Mesodermal cell (in vitro differentiated cells): Measurements from ENCODE around the gene ERVMER34-1.

Experiments used
- H3K27ac ChIP-seq: 2 replicates; pipeline ENCODE4 v1.7.0; 2013; ENCODE audit warnings: mild to moderate bottlenecking, low read depth, low read length, moderate library complexity; ENCODE audit not compliant: severe bottlenecking
- H3K36me3 ChIP-seq: 2 replicates; pipeline ENCODE4 v1.7.1; 2013; ENCODE audit warnings: mild to moderate bottlenecking, low read length, moderate library complexity; ENCODE audit not compliant: control insufficient read depth, insufficient read depth
- H3K4me1 ChIP-seq: one replicate; pipeline ENCODE4 v1.7.1; 2013; ENCODE audit warnings: mild to moderate bottlenecking, low read length; ENCODE audit not compliant: insufficient read depth, control insufficient read depth, poor library complexity, severe bottlenecking
- H3K4me3 ChIP-seq: 2 replicates; pipeline ENCODE4 v1.7.0; 2013; ENCODE audit warnings: low read length, control low read depth, mild to moderate bottlenecking; ENCODE audit not compliant: insufficient read depth, poor library complexity, severe bottlenecking; ENCODE audit errors: extremely low read depth
- H3K9me3 ChIP-seq: 2 replicates; pipeline ENCODE4 v1.7.1; 2013; ENCODE audit warnings: mild to moderate bottlenecking, low read length, moderate library complexity; ENCODE audit not compliant: control insufficient read depth
- WGBS, 2 experiments: methylation state at CpG; one replicate each; pipeline ENCODE4 v1.1.5; 2013; ENCODE audit warnings: missing lambda C conversion rate in 2 of 2; ENCODE audit not compliant: insufficient coverage in 2 of 2; 5-methylcytosine and 5-hydroxymethylcytosine counted together

ERVMER34-1 gene

DNA sequence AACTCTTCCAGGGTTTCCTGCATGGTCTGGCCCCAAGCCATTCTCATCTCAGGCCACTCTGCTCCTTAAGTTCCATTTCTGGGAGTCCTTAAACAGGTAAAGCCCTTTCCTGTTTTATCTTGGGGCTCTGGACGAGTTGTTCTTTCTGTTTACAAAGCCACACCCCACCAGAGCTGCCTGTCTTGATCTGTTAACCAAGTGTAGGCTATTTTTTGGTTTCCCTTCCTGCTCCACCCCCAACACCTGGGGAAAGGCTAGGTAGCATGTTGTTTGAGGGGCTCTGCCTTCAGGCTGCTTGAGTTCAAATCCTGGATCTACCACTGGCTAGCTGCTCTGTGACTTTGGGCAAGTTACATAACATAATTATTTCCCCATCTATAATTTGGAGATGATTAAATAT lies 40.0 kb downstream of the ERVMER34-1 start:
- peaks cover 16% of the 10 kb centered on the region for H3K4me1 ChIP-seq
- H3K9me3 ChIP-seq = no peaks in the 10 kb centered on the region
- 80 to 83% methylated on average over 1 of the region's 1 CpG for WGBS, 2 experiments
- no peak overlapping the region for H3K27ac ChIP-seq
- H3K4me3 ChIP-seq = no peak overlapping the region
- peaks cover 32% of the 10 kb centered on the region for H3K36me3 ChIP-seq

DNA sequence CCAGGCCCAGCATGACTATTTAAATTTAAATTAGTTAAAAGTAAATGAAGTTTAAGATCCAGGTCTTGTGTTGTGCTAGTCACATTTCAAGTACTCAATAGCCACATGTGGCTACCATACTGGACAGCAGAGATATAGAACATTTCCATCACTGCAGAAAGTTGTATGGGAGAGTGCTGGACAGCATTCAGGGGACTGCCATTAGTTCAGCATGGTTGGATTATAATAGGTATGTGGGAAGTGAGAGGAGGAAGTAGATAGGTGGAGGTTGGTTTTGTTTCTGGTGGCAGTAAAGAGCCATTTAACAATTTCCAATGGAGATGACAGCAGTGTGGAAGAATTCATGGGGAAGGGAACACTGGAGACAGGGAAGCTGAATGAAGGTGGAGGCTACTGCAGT lies 42.1 kb downstream of the ERVMER34-1 start:
- Histone ChIP-seq H3K27ac (no peak overlapping the region), H3K9me3 (no peaks in the 10 kb centered on the region), H3K4me3 (no peak overlapping the region), H3K4me1 (peaks cover 9% of the 10 kb centered on the region), H3K36me3 (peaks cover 11% of the 10 kb centered on the region)

DNA sequence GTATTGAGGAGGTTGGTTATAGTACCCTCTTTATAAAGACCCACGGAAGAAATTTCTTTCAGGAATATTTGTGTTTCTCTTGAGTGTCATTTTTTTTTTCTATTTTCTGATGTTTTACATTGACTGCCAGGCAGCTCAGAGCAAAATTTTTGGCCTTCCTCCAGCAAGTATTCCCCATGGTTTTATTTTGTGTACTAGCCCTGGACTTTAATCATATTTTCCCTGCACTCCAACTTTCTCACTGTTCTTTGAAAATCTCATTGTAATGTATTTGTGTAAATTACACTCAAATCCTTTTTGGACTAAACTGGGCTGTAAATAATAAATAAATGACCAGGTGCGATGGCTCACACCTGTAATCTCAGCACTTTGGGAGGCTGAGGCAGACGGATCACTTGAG lies 46.6 kb downstream of the ERVMER34-1 start:
- Histone ChIP-seq H3K4me1 (no peaks in the 10 kb centered on the region), H3K9me3 (no peaks in the 10 kb centered on the region), H3K4me3 (no peak overlapping the region), H3K36me3 (no peaks in the 10 kb centered on the region), H3K27ac (no peak overlapping the region)
- WGBS, 2 experiments = 94% methylated on average over 2 of the region's 3 CpGs; no CpG with 5 or more reads in 1 of the 2 experiments

DNA sequence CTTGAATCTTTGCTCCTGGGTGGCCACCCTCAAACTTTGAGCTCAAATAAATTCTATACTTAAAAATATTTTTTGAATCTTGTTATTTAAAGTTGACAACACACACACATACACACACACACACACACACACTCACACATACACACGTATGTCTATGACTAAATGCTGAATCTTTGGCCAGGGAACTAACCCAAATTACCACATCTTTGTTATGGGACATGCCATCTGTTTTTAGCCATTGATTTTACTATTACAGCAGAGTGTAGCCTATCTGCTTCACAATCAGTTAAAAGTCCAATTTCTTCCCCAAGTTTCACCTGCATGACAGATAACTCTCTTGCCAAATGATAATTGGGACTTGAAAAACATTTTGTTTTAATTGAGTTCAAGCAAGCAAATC lies 47.1 kb downstream of the ERVMER34-1 start:
- 100% methylated on average over 1 of the region's 1 CpG; no CpG with 5 or more reads in 1 of the 2 experiments for WGBS, 2 experiments
- Histone ChIP-seq H3K36me3 (no peaks in the 10 kb centered on the region), H3K4me3 (no peak overlapping the region), H3K4me1 (no peaks in the 10 kb centered on the region), H3K27ac (no peak overlapping the region), H3K9me3 (no peaks in the 10 kb centered on the region)

DNA sequence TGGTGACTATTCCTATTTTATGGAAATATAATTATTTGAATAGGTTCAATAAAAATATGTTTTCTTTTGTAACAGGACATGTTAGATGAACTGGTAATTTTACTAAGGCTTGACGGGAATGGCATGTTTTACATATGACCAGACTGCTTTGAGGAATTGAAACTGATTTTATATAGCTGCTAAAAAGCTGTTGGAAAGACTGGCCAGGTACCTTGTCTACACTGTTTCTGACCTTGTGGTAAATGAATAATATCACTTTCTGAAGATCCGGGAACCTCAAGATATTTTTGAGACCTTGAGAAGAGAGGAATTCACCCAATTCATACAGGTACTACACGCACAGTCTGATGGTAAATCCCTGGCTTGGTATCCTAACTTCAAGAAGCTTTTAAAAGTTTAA lies 50.0 kb downstream of the ERVMER34-1 start:
- H3K36me3 ChIP-seq = no peaks in the 10 kb centered on the region
- no peak overlapping the region for H3K27ac ChIP-seq
- 100% methylated on average over 2 of the region's 3 CpGs for WGBS, 2 experiments
- no peak overlapping the region for H3K4me3 ChIP-seq
- H3K9me3 ChIP-seq = no peaks in the 10 kb centered on the region
- no peaks in the 10 kb centered on the region for H3K4me1 ChIP-seq

DNA sequence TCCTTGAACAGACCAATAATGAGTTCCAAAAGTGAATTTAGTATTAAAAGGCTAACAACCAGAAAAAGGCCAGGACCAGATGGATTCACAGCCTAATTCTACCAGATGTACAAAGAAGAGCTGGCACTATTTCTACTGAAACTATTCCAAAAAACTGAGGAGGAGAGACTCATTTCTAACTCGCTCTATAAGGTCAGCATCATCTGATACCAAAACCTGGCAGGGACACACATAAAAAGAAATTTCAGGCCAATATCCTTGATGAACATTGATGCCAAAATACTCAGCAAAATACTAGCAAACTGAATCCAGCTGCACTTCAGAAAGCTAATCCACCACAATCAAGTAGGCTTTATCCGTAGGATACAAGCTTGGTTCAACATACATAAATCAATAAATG lies 56.3 kb downstream of the ERVMER34-1 start:
- no peaks in the 10 kb centered on the region for H3K4me1 ChIP-seq
- H3K4me3 ChIP-seq = no peak overlapping the region
- WGBS, 2 experiments = 81 to 83% methylated on average over 1 to 2 of the region's 2 CpGs
- no peaks in the 10 kb centered on the region for H3K36me3 ChIP-seq
- H3K27ac ChIP-seq = no peak overlapping the region
- no peaks in the 10 kb centered on the region for H3K9me3 ChIP-seq

DNA sequence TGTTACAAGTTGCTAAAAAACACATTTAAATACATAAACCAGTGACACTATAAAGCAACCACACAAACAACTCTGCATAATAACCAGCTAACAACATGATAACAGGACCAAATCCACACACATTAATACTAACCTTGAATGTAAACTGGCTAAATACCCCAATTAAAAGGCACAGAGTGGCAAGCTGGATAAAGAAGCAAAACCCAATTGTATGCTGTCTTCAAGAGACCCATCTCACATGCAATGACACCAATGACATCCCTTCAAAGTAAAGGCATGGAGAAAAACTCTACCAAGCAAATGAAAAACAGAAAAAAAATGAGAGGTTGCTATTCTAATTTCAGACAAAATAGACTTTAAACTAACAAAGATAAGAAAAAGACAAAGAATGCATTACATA lies 57.7 kb downstream of the ERVMER34-1 start:
- Histone ChIP-seq H3K27ac (no peak overlapping the region), H3K9me3 (no peaks in the 10 kb centered on the region), H3K36me3 (no peaks in the 10 kb centered on the region), H3K4me3 (no peak overlapping the region), H3K4me1 (no peaks in the 10 kb centered on the region)
